Measurements from ENCODE around the gene NAAA. TPM values are rescaled to one million over a fixed set of nuclear protein-coding genes. Genes with fewer than 3 reads are reported as not detected.

The NAAA gene
- total and polyA plus RNA-seq, 2 donors, result 21.7 to 26.1 TPM

GRCh38 chr4:75909405-75909804 lies 31.4 kb downstream of the NAAA start:
- WGBS, result 89% methylated on average over 5 of the region's 5 CpGs
- Histone ChIP-seq H3K27ac (ENCODE audit: low read depth in 1 of 2, low read length in 1 of 2) (no peak overlapping the region), H3K27me3 (ENCODE audit: control insufficient read depth in 2 of 2, insufficient read depth in 1 of 2, low read length in 1 of 2) (no peaks in the 10 kb centered on the region), H3K9me3 (ENCODE audit: control insufficient read depth in 2 of 2, insufficient read depth in 1 of 2, low read length in 1 of 2) (no peaks in the 10 kb centered on the region), H3K4me1 (ENCODE audit: control insufficient read depth in 2 of 2, insufficient read depth in 2 of 2, low read length in 2 of 2) (no peaks in the 10 kb centered on the region), H3K4me3 (ENCODE audit: low read length in 2 of 2) (no peak overlapping the region), H3K36me3 (ENCODE audit: control insufficient read depth in 2 of 2, insufficient read depth in 2 of 2, low read length in 1 of 2) (no peaks in the 10 kb centered on the region)
- no peak for DNase-seq (ENCODE audit: low read depth in 6 of 9, low spot score in 9 of 9)

- Histone ChIP-seq H3K27ac (ENCODE audit: low read depth in 1 of 2, low read length in 1 of 2) (no peak overlapping the region), H3K4me1 (ENCODE audit: control insufficient read depth in 2 of 2, insufficient read depth in 2 of 2, low read length in 2 of 2) (no peaks in the 10 kb centered on the region), H3K9me3 (ENCODE audit: control insufficient read depth in 2 of 2, insufficient read depth in 1 of 2, low read length in 1 of 2) (no peaks in the 10 kb centered on the region), H3K27me3 (ENCODE audit: control insufficient read depth in 2 of 2, insufficient read depth in 1 of 2, low read length in 1 of 2) (no peaks in the 10 kb centered on the region), H3K36me3 (ENCODE audit: control insufficient read depth in 2 of 2, insufficient read depth in 2 of 2, low read length in 1 of 2) (no peaks in the 10 kb centered on the region), H3K4me3 (ENCODE audit: low read length in 2 of 2) (no peak overlapping the region)
- WGBS, result 74% methylated on average over 3 of the region's 3 CpGs
- DNase-seq (ENCODE audit: low read depth in 6 of 9, low spot score in 9 of 9), result no peak
Measured at GRCh38 chr4:75908555-75908954, 32.3 kb downstream of the NAAA start.

- Histone ChIP-seq H3K27ac (ENCODE audit: low read depth in 1 of 2, low read length in 1 of 2) (no peak overlapping the region), H3K36me3 (ENCODE audit: control insufficient read depth in 2 of 2, insufficient read depth in 2 of 2, low read length in 1 of 2) (no peaks in the 10 kb centered on the region), H3K4me1 (ENCODE audit: control insufficient read depth in 2 of 2, insufficient read depth in 2 of 2, low read length in 2 of 2) (no peaks in the 10 kb centered on the region), H3K4me3 (ENCODE audit: low read length in 2 of 2) (no peak overlapping the region), H3K9me3 (ENCODE audit: control insufficient read depth in 2 of 2, insufficient read depth in 1 of 2, low read length in 1 of 2) (no peaks in the 10 kb centered on the region), H3K27me3 (ENCODE audit: control insufficient read depth in 2 of 2, insufficient read depth in 1 of 2, low read length in 1 of 2) (no peaks in the 10 kb centered on the region)
- 93% methylated on average over 3 of the region's 3 CpGs for WGBS
- DNase-seq (ENCODE audit: low read depth in 6 of 9, low spot score in 9 of 9), result no peak
Measured at GRCh38 chr4:75907966-75908365, 32.8 kb downstream of the NAAA start.

- 34% methylated on average over 5 of the region's 5 CpGs for WGBS
Measured at GRCh38 chr4:75904076-75904475, 36.7 kb downstream of the NAAA start.

GRCh38 chr4:75902352-75902751 lies 38.5 kb downstream of the NAAA start, which contains the start of gene PPEF2:
Gene PPEF2, minus strand, starts transcription at chr4:75902452. Its CDS starts 6,127 bp downstream, at chr4:75896325.
- Histone ChIP-seq H3K27me3 (ENCODE audit: control insufficient read depth in 2 of 2, insufficient read depth in 1 of 2, low read length in 1 of 2) (no peaks in the 10 kb centered on the region), H3K36me3 (ENCODE audit: control insufficient read depth in 2 of 2, insufficient read depth in 2 of 2, low read length in 1 of 2) (no peaks in the 10 kb centered on the region), H3K27ac (ENCODE audit: low read depth in 1 of 2, low read length in 1 of 2) (no peak within 1 kb of the TSS), H3K9me3 (ENCODE audit: control insufficient read depth in 2 of 2, insufficient read depth in 1 of 2, low read length in 1 of 2) (no peaks in the 10 kb centered on the region), H3K4me1 (ENCODE audit: control insufficient read depth in 2 of 2, insufficient read depth in 2 of 2, low read length in 2 of 2) (no peaks in the 10 kb centered on the region), H3K4me3 (ENCODE audit: low read length in 2 of 2) (no peak within 1 kb of the TSS)
- 98% methylated on average over 5 of the region's 5 CpGs for WGBS
- no peak for DNase-seq (ENCODE audit: low read depth in 6 of 9, low spot score in 9 of 9)

More at GRCh38 chr4:75904076-75904475, 36.7 kb downstream of the NAAA start:
- no peaks in the 10 kb centered on the region for H3K9me3 ChIP-seq (ENCODE audit: control insufficient read depth in 2 of 2, insufficient read depth in 1 of 2, low read length in 1 of 2)
- H3K27ac ChIP-seq (ENCODE audit: low read depth in 1 of 2, low read length in 1 of 2), result no peak overlapping the region
- H3K4me3 ChIP-seq (ENCODE audit: low read length in 2 of 2), result no peak overlapping the region
- H3K4me1 ChIP-seq (ENCODE audit: control insufficient read depth in 2 of 2, insufficient read depth in 2 of 2, low read length in 2 of 2), result no peaks in the 10 kb centered on the region
- no peaks in the 10 kb centered on the region for H3K27me3 ChIP-seq (ENCODE audit: control insufficient read depth in 2 of 2, insufficient read depth in 1 of 2, low read length in 1 of 2)
- DNase-seq (ENCODE audit: low read depth in 6 of 9, low spot score in 9 of 9), result no peak
- H3K36me3 ChIP-seq (ENCODE audit: control insufficient read depth in 2 of 2, insufficient read depth in 2 of 2, low read length in 1 of 2), result no peaks in the 10 kb centered on the region

GRCh38 chr4:75898536-75898935 lies 42.3 kb downstream of the NAAA start:
- Histone ChIP-seq H3K9me3 (ENCODE audit: control insufficient read depth in 2 of 2, insufficient read depth in 1 of 2, low read length in 1 of 2) (no peaks in the 10 kb centered on the region), H3K27me3 (ENCODE audit: control insufficient read depth in 2 of 2, insufficient read depth in 1 of 2, low read length in 1 of 2) (no peaks in the 10 kb centered on the region), H3K36me3 (ENCODE audit: control insufficient read depth in 2 of 2, insufficient read depth in 2 of 2, low read length in 1 of 2) (no peaks in the 10 kb centered on the region), H3K4me3 (ENCODE audit: low read length in 2 of 2) (no peak overlapping the region), H3K27ac (ENCODE audit: low read depth in 1 of 2, low read length in 1 of 2) (no peak overlapping the region), H3K4me1 (ENCODE audit: control insufficient read depth in 2 of 2, insufficient read depth in 2 of 2, low read length in 2 of 2) (no peaks in the 10 kb centered on the region)
- DNase-seq (ENCODE audit: low read depth in 6 of 9, low spot score in 9 of 9), result no peak

- Histone ChIP-seq H3K36me3 (ENCODE audit: control insufficient read depth in 2 of 2, insufficient read depth in 2 of 2, low read length in 1 of 2) (no peaks in the 10 kb centered on the region), H3K27ac (ENCODE audit: low read depth in 1 of 2, low read length in 1 of 2) (no peak overlapping the region), H3K9me3 (ENCODE audit: control insufficient read depth in 2 of 2, insufficient read depth in 1 of 2, low read length in 1 of 2) (no peaks in the 10 kb centered on the region), H3K4me1 (ENCODE audit: control insufficient read depth in 2 of 2, insufficient read depth in 2 of 2, low read length in 2 of 2) (no peaks in the 10 kb centered on the region), H3K27me3 (ENCODE audit: control insufficient read depth in 2 of 2, insufficient read depth in 1 of 2, low read length in 1 of 2) (no peaks in the 10 kb centered on the region), H3K4me3 (ENCODE audit: low read length in 2 of 2) (no peak overlapping the region)
- WGBS, result 67% methylated on average over 4 of the region's 4 CpGs
- peak; percentile 1 to 56 (median 29) for DNase-seq (ENCODE audit: low read depth in 6 of 9, low spot score in 9 of 9)
Measured at GRCh38 chr4:75895744-75896314, 45.0 kb downstream of the NAAA start.

- Histone ChIP-seq H3K4me1 (ENCODE audit: control insufficient read depth in 2 of 2, insufficient read depth in 2 of 2, low read length in 2 of 2) (no peaks in the 10 kb centered on the region), H3K27me3 (ENCODE audit: control insufficient read depth in 2 of 2, insufficient read depth in 1 of 2, low read length in 1 of 2) (no peaks in the 10 kb centered on the region), H3K27ac (ENCODE audit: low read depth in 1 of 2, low read length in 1 of 2) (no peak overlapping the region), H3K36me3 (ENCODE audit: control insufficient read depth in 2 of 2, insufficient read depth in 2 of 2, low read length in 1 of 2) (no peaks in the 10 kb centered on the region), H3K9me3 (ENCODE audit: control insufficient read depth in 2 of 2, insufficient read depth in 1 of 2, low read length in 1 of 2) (no peaks in the 10 kb centered on the region), H3K4me3 (ENCODE audit: low read length in 2 of 2) (no peak overlapping the region)
- no peak for DNase-seq (ENCODE audit: low read depth in 6 of 9, low spot score in 9 of 9)
- 98% methylated on average over 3 of the region's 3 CpGs for WGBS
Measured at GRCh38 chr4:75892508-75892907, 48.3 kb downstream of the NAAA start.

- Histone ChIP-seq H3K36me3 (ENCODE audit: control insufficient read depth in 2 of 2, insufficient read depth in 2 of 2, low read length in 1 of 2) (no peaks in the 10 kb centered on the region), H3K4me1 (ENCODE audit: control insufficient read depth in 2 of 2, insufficient read depth in 2 of 2, low read length in 2 of 2) (no peaks in the 10 kb centered on the region), H3K27ac (ENCODE audit: low read depth in 1 of 2, low read length in 1 of 2) (no peak overlapping the region), H3K27me3 (ENCODE audit: control insufficient read depth in 2 of 2, insufficient read depth in 1 of 2, low read length in 1 of 2) (no peaks in the 10 kb centered on the region), H3K4me3 (ENCODE audit: low read length in 2 of 2) (no peak overlapping the region), H3K9me3 (ENCODE audit: control insufficient read depth in 2 of 2, insufficient read depth in 1 of 2, low read length in 1 of 2) (no peaks in the 10 kb centered on the region)
- 96% methylated on average over 14 of the region's 14 CpGs for WGBS
- DNase-seq (ENCODE audit: low read depth in 6 of 9, low spot score in 9 of 9), result no peak
Measured at GRCh38 chr4:75891611-75892010, 49.2 kb downstream of the NAAA start.
